Glomerular visceral epithelial cell (primary cell): ENCODE data around the gene ABRACL.
A peak's percentile ranks its signal among the peaks of the same experiment; 100 is the strongest.
"Not testable (repeated sequence)": the region's sequence is repeated elsewhere in the genome, so short reads cannot be mapped to it uniquely, and the experiment has no call there.

Source experiments
- DNase-seq: peaks from one replicate; pipeline ENCODE4 v3.0.0-alpha.2; 2016; ENCODE audit errors: extremely low spot score

ABRACL gene

GRCh38 chr6:139011980-139012379, 16.6 kb upstream of the ABRACL start:
- DNase-seq = no peak

GRCh38 chr6:139013185-139013800, 15.3 kb upstream of the ABRACL start:
- no peak for DNase-seq

GRCh38 chr6:139014945-139015344, 13.6 kb upstream of the ABRACL start:
- DNase-seq = no peak

GRCh38 chr6:139016337-139017213, 12.0 kb upstream of the ABRACL start:
- no peak for DNase-seq

- peak; percentile 63 for DNase-seq
These were observed 11.3 kb upstream of the ABRACL start for GRCh38 chr6:139017227-139017626.

- no peak for DNase-seq
These were observed 8.8 kb upstream of the ABRACL start for GRCh38 chr6:139019722-139020121.

GRCh38 chr6:139020689-139021088, 7.9 kb upstream of the ABRACL start:
- DNase-seq = no peak

- not testable (repeated sequence) for DNase-seq
These were observed 3.1 kb upstream of the ABRACL start for GRCh38 chr6:139025416-139025815.

- peak; percentile 56 for DNase-seq
These were observed 844 bp upstream of the ABRACL start for GRCh38 chr6:139027620-139028182.

- no peak for DNase-seq
These were observed 309 bp upstream of the ABRACL start for GRCh38 chr6:139028215-139028657.

GRCh38 chr6:139029470-139030227, 1.1 kb downstream of the ABRACL start:
- peak; percentile 38 for DNase-seq

- no peak for DNase-seq
These were observed 1.9 kb downstream of the ABRACL start for GRCh38 chr6:139030228-139030963.

GRCh38 chr6:139037490-139037889, 8.9 kb downstream of the ABRACL start:
- peak; percentile 2 for DNase-seq

GRCh38 chr6:139044250-139044649, 15.7 kb downstream of the ABRACL start:
- DNase-seq = no peak

- DNase-seq = no peak
These were observed 19.1 kb downstream of the ABRACL start for GRCh38 chr6:139047677-139048076.

- not testable (repeated sequence) for DNase-seq
These were observed 20.4 kb downstream of the ABRACL start for GRCh38 chr6:139048912-139049311.

- not testable (repeated sequence) for DNase-seq
These were observed 21.7 kb downstream of the ABRACL start for GRCh38 chr6:139050131-139050769.

GRCh38 chr6:139050770-139051313, 22.3 kb downstream of the ABRACL start:
- no peak for DNase-seq

GRCh38 chr6:139051396-139052060, 23.0 kb downstream of the ABRACL start:
- DNase-seq = no peak

GRCh38 chr6:139053382-139053781, 24.8 kb downstream of the ABRACL start:
- DNase-seq = no peak
